ENCODE results near the gene PHAF1. TPM values are rescaled to one million over a fixed set of nuclear protein-coding genes. Genes with fewer than 3 reads are reported as not detected.

PHAF1 gene
- total RNA-seq, 1 experiment from 2014 or later = 34.4 TPM

- DNase-seq = no peak
- H3K9me3 Mint-ChIP-seq (ENCODE audit: unreplicated experiment) = no peaks in the 10 kb centered on the region
- Histone ChIP-seq H3K36me3 (ENCODE audit: control insufficient read depth, insufficient read depth, low read length) (no peaks in the 10 kb centered on the region), H3K27me3 (replicated peaks; ENCODE audit: control insufficient read depth, insufficient read depth, low read length) (no peaks in the 10 kb centered on the region), H3K9me3 (no peaks in the 10 kb centered on the region), H3K4me3 (ENCODE audit: low read depth, low read length) (peak overlapping the region; percentile 49), H3K4me1 (peaks cover 33% of the 10 kb centered on the region)
- intact Hi-C loops (cut with micrococcal nuclease; ENCODE audit: unreplicated experiment) = no loop called here
- no peak overlapping the region for H3K27ac Mint-ChIP-seq (ENCODE audit: unreplicated experiment)
- ChIA-PET POLR2A (interaction anchor here (0.6 kb wide), 2 partner anchors 9 to 50 kb away, joined by 3 to 4 read pairs; no protein-coding TSS in a partner anchor), CTCF (interaction anchor here (2.4 to 3.0 kb wide), 3 partner anchors 9 to 151 kb away, joined by 8 to 43 read pairs (median 17); partner anchors contain the start of genes ELMO3, FBXL8 and TRADD)
- H3K27me3 Mint-ChIP-seq (ENCODE audit: insufficient read depth, unreplicated experiment) = no peaks in the 10 kb centered on the region
- BruUV-seq (replicated peaks) = no TSS peak
- peaks cover 20% of the 10 kb centered on the region for H3K36me3 Mint-ChIP-seq (ENCODE audit: insufficient read depth, unreplicated experiment)
- peaks cover 31% of the 10 kb centered on the region for H3K4me1 Mint-ChIP-seq (ENCODE audit: low read depth, unreplicated experiment)
- peak overlapping the region; percentile 70 for H3K4me3 Mint-ChIP-seq (ENCODE audit: unreplicated experiment)
- TF ChIP-seq CTCF (IDR thresholded peaks at IDR 0.05; ENCODE audit: insufficient read depth in 1 of 2, low read depth in 1 of 2, low read length in 1 of 2, severe bottlenecking in 1 of 2, unreplicated experiment in 1 of 2) = no peak
These were observed 59.3 kb downstream of the PHAF1 start for GRCh38 chr16:67169011-67169451.

- no peaks in the 10 kb centered on the region for H3K9me3 ChIP-seq
- H3K27ac Mint-ChIP-seq (ENCODE audit: unreplicated experiment) = peak overlapping the region; percentile 86
- no peaks in the 10 kb centered on the region for H3K27me3 ChIP-seq (replicated peaks; ENCODE audit: control insufficient read depth, insufficient read depth, low read length)
- H3K27me3 Mint-ChIP-seq (ENCODE audit: insufficient read depth, unreplicated experiment) = no peaks in the 10 kb centered on the region
- H3K4me3 ChIP-seq (ENCODE audit: low read depth, low read length) = peak overlapping the region; percentile 49
- H3K9me3 Mint-ChIP-seq (ENCODE audit: unreplicated experiment) = no peaks in the 10 kb centered on the region
- H3K4me1 ChIP-seq = peaks cover 36% of the 10 kb centered on the region
- POLR2A ChIA-PET = interaction anchor here (0.6 to 1.5 kb wide), 2 partner anchors 9 to 77 kb away, joined by 3 to 8 read pairs; no protein-coding TSS in a partner anchor
- peak; percentile 48 to 57 for TF ChIP-seq CTCF (IDR thresholded peaks at IDR 0.05; ENCODE audit: insufficient read depth in 1 of 2, low read depth in 1 of 2, low read length in 1 of 2, severe bottlenecking in 1 of 2, unreplicated experiment in 1 of 2)
- peaks cover 31% of the 10 kb centered on the region for H3K4me1 Mint-ChIP-seq (ENCODE audit: low read depth, unreplicated experiment)
- H3K36me3 Mint-ChIP-seq (ENCODE audit: insufficient read depth, unreplicated experiment) = peaks cover 23% of the 10 kb centered on the region
- intact Hi-C loops (cut with micrococcal nuclease; ENCODE audit: unreplicated experiment) = loop anchor here (1.0 kb wide), 3 partner anchors 8 to 14 kb away; partner anchors contain the start of gene MATCAP1
- TSS peak; percentile 75 for BruUV-seq (replicated peaks)
- peak in 1 of 2 experiments; percentile 60 for DNase-seq
- CTCF ChIA-PET = interaction anchor here (0.5 to 3.0 kb wide), 14 partner anchors 8 to 274 kb away, joined by 3 to 43 read pairs (median 4); partner anchors contain the start of genes ELMO3, FBXL8 and TRADD
- H3K4me3 Mint-ChIP-seq (ENCODE audit: unreplicated experiment) = peak overlapping the region; percentile 70
- no peaks in the 10 kb centered on the region for H3K36me3 ChIP-seq (ENCODE audit: control insufficient read depth, insufficient read depth, low read length)
These were observed 60.0 kb downstream of the PHAF1 start for GRCh38 chr16:67169642-67170167.

DNA sequence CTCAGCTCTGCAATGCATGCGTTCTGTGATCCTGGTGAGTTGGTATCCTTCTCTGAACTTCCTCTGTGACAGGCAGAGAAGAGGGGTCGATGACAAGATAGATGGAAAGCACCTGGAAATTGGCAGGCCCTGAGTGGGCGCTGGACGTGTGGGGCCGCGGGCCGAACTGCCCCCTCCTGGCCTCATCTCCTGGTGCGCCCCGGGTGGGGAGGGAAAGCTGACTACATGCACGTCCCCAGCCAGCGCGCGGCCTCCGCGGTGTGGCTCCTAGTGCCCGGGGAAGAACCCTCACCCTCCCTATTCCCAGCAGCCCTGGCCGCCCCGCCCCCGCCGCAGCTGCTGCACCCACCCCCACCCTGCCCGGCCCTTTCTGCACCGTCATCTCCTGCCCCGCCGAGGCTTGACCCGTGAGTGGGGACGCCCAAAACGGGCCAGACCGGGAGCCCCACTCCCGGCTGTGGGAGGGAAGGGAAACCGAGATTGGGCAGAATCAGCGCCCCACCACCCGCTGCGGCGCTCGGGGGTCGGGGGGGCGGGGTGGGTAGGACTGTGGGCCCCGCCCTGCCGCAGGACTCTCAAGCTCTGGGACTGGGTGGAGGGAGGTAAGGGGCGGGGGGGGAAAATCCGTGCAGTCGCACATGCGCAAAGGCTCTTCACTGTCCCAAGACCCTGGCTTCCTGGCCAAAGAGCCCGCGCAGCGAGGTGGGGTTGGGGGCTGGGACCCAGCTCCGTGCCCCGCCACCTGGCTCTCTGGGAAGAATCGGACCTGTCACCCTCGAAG, 60.6 kb downstream of the PHAF1 start, which contains the start of gene NOL3:
NOL3 (plus strand) TSS at position 371 of the 781 bp plus-strand sequence.
- Mint-ChIP-seq H3K36me3 (ENCODE audit: insufficient read depth, unreplicated experiment) (peaks cover 23% of the 10 kb centered on the region), H3K27ac (ENCODE audit: unreplicated experiment) (peak within 1 kb of the TSS; percentile 86), H3K9me3 (ENCODE audit: unreplicated experiment) (no peaks in the 10 kb centered on the region), H3K4me1 (ENCODE audit: low read depth, unreplicated experiment) (peaks cover 31% of the 10 kb centered on the region), H3K4me3 (ENCODE audit: unreplicated experiment) (peak within 1 kb of the TSS; percentile 70), H3K27me3 (ENCODE audit: insufficient read depth, unreplicated experiment) (no peaks in the 10 kb centered on the region)
- intact Hi-C loops (cut with micrococcal nuclease; ENCODE audit: unreplicated experiment) = loop anchor here (1.0 kb wide), 3 partner anchors 8 to 13 kb away; partner anchors contain the start of gene MATCAP1
- DNase-seq = peak; percentile 91 to 94
- Histone ChIP-seq H3K36me3 (ENCODE audit: control insufficient read depth, insufficient read depth, low read length) (no peaks in the 10 kb centered on the region), H3K9me3 (no peaks in the 10 kb centered on the region), H3K27me3 (replicated peaks; ENCODE audit: control insufficient read depth, insufficient read depth, low read length) (no peaks in the 10 kb centered on the region), H3K4me3 (ENCODE audit: low read depth, low read length) (peak within 1 kb of the TSS; percentile 49), H3K4me1 (peaks cover 33% of the 10 kb centered on the region)
- POLR2A ChIA-PET = interaction anchor here (0.6 to 1.5 kb wide), 8 partner anchors 9 to 152 kb away, joined by 3 to 13 read pairs (median 6); partner anchors contain the start of genes FBXL8, MATCAP1, TMEM208 and TRADD
- CTCF ChIA-PET = interaction anchor here (0.5 to 3.0 kb wide), 18 partner anchors 8 to 1018 kb away, joined by 3 to 43 read pairs (median 4); partner anchors contain the start of genes ELMO3, FBXL8 and TRADD
- BruUV-seq (replicated peaks) = no TSS peak
- TF ChIP-seq CTCF (IDR thresholded peaks at IDR 0.05; ENCODE audit: insufficient read depth in 1 of 2, low read depth in 1 of 2, low read length in 1 of 2, severe bottlenecking in 1 of 2, unreplicated experiment in 1 of 2) = peak in 1 of 2 experiments; percentile 34

Data from Caco-2 (cell line).